HCT116 (cell line): ENCODE measurements around the gene EXOSC9. TPM values are rescaled to one million over a fixed set of nuclear protein-coding genes. Genes with fewer than 3 reads are reported as not detected.

Experiments used
- ATAC-seq: fragments of 200-7000 bp; cut with Tn5 transposase; 2 replicates; pipeline ENCODE4 v1.9.1; 2020; ENCODE audit warnings: mild to moderate bottlenecking, moderate library complexity
- BruUV-seq: library from RNA; stranded (reverse); fragments of 400-500 nt; replicated peaks from 2 replicates; lab custom pipeline; 2021; lab: Mats Ljungman, UMichigan
- CTCF ChIA-PET: fragments of 300-600 bp; sonication (Branson Sonifier 250); formaldehyde crosslinking; loops from one replicate; lab custom pipeline; 2021; ENCODE audit warnings: antibody characterized with exemption; lab: Charles Lee
- POLR2A ChIA-PET: fragments of 300-600, 350-600 bp; sonication (Branson Sonifier 250); formaldehyde crosslinking; loops from one replicate; lab custom pipeline; 2021; ENCODE audit warnings: antibody characterized with exemption; lab: Charles Lee
- RAD21 ChIA-PET, 2 experiments: fragments of 300-600 bp; sonication (Branson Sonifier 250); formaldehyde crosslinking; loops; one replicate each; lab custom pipeline; 2023; ENCODE audit warnings: low total read pairs in 2 of 2; ENCODE audit not compliant: uncharacterized antibody in 2 of 2, unreplicated experiment in 2 of 2, low non-redundant PET in 1 of 2; lab: Charles Lee
- DNase-seq: peaks from one replicate; pipeline ENCODE4 v3.0.0-alpha.2; 2010; ENCODE audit warnings: low read depth, low spot score
- H2AFZ ChIP-seq: fragments of 200-600 bp; shearing (Covaris generic), sonication (generic); 2 replicates; pipeline ENCODE4 v1.6.1; 2017; ENCODE audit warnings: low read depth, mixed run types, mixed read lengths, antibody characterized with exemption, low read length; ENCODE audit not compliant: poor library complexity, severe bottlenecking
- H3K27ac ChIP-seq: 2 replicates; pipeline ENCODE4 v1.5.1; 2012; ENCODE audit warnings: low read depth, low read length
- H3K27me3 ChIP-seq: fragments of 200-600 bp; sonication (generic); 2 replicates; pipeline ENCODE4 v1.6.1; 2016; ENCODE audit warnings: mixed run types, low read length, mixed read lengths; ENCODE audit not compliant: insufficient read depth
- H3K36me3 ChIP-seq, 2 experiments: fragments of 200-500 bp in 1 of 2; fragments of 200-600 bp in 1 of 2; sonication (Bioruptor generic) in 1 of 2; sonication (generic) in 1 of 2; 2 replicates each; pipeline versions ENCODE4 v1.5.1 to v1.6.1; 2014 to 2016; ENCODE audit warnings: low read length in 2 of 2, inconsistent platforms in 1 of 2, mixed read lengths in 1 of 2, mixed run types in 1 of 2; ENCODE audit not compliant: insufficient read depth in 2 of 2, control insufficient read depth in 1 of 2
- H3K4me1 ChIP-seq, 2 experiments: fragments of 200-600 bp in 1 of 2; sonication (generic) in 1 of 2; 2 replicates each; pipeline versions ENCODE4 v1.5.1 to v1.6.1; 2012 to 2017; ENCODE audit warnings: low read length in 2 of 2, inconsistent platforms in 1 of 2, mild to moderate bottlenecking in 1 of 2, mixed read lengths in 1 of 2, mixed run types in 1 of 2, moderate library complexity in 1 of 2; ENCODE audit not compliant: insufficient read depth in 2 of 2, control insufficient read depth in 1 of 2
- H3K4me2 ChIP-seq: fragments of 200-600 bp; sonication (generic); 2 replicates; pipeline ENCODE4 v1.6.1; 2017; ENCODE audit warnings: mixed run types, low read length, mixed read lengths
- H3K4me3 ChIP-seq, 2 experiments: fragments of 200-600 bp in 1 of 2; sonication (generic) in 1 of 2; replicated peaks in 1 of 2; 2 replicates each; pipeline ENCODE4 v1.5.1; 2011 to 2016; ENCODE audit warnings: low read length in 2 of 2, control low read depth in 1 of 2, low read depth in 1 of 2, mild to moderate bottlenecking in 1 of 2, mixed read lengths in 1 of 2, mixed run types in 1 of 2
- H3K79me2 ChIP-seq: fragments of 200-600 bp; sonication (generic); 2 replicates; pipeline ENCODE4 v1.6.1; 2017; ENCODE audit warnings: mild to moderate bottlenecking, mixed run types, low read length, moderate library complexity, mixed read lengths; ENCODE audit not compliant: insufficient read depth
- H3K9ac ChIP-seq: fragments of 200-600 bp; sonication (generic); 2 replicates; pipeline ENCODE4 v1.6.1; 2016; ENCODE audit warnings: low read length, mixed read lengths
- H3K9me2 ChIP-seq: fragments of 200-600 bp; sonication (generic), shearing (Covaris generic); 2 replicates; pipeline ENCODE4 v1.6.1; 2017; ENCODE audit warnings: mixed run types, mild to moderate bottlenecking, moderate library complexity; ENCODE audit not compliant: insufficient read depth
- H3K9me3 ChIP-seq, 2 experiments: fragments of 200-500 bp in 1 of 2; fragments of 200-600 bp in 1 of 2; sonication (Bioruptor generic) in 1 of 2; sonication (generic) in 1 of 2; 2 replicates each; pipeline ENCODE4 v1.6.1; 2014 to 2017; ENCODE audit warnings: low read length in 2 of 2, mixed read lengths in 2 of 2, inconsistent platforms in 1 of 2, low read depth in 1 of 2, mild to moderate bottlenecking in 1 of 2, mixed run types in 1 of 2, moderate library complexity in 1 of 2; ENCODE audit not compliant: control insufficient read depth in 1 of 2, insufficient read depth in 1 of 2
- H4K20me1 ChIP-seq: fragments of 200-600 bp; sonication (generic), shearing (Covaris generic); 2 replicates; pipeline ENCODE4 v1.6.1; 2017; ENCODE audit warnings: mixed run types, mild to moderate bottlenecking, moderate library complexity; ENCODE audit not compliant: insufficient read depth
- CBX3 ChIP-seq: IDR thresholded peaks from 2 replicates; pipeline ENCODE4 v1.6.1; 2012; ENCODE audit warnings: low read depth
- CEBPB ChIP-seq: IDR thresholded peaks from 2 replicates; pipeline ENCODE4 v1.6.1; 2012; ENCODE audit warnings: low read depth
- CTCF ChIP-seq, 3 experiments: fragments of 200-600 bp in 1 of 3; sonication (generic) in 1 of 3; IDR thresholded peaks in 2 of 3; conservative IDR thresholded peaks in 1 of 3; 2 replicates each; pipeline ENCODE4 v1.5.1; 2012 to 2017; ENCODE audit warnings: low read depth in 2 of 3, low read length in 2 of 3, antibody characterized with exemption in 1 of 3, borderline replicate concordance in 1 of 3, control low read depth in 1 of 3, mild to moderate bottlenecking in 1 of 3, mixed read lengths in 1 of 3, mixed run types in 1 of 3, moderate library complexity in 1 of 3; ENCODE audit not compliant: insufficient read depth in 1 of 3
- EGR1 ChIP-seq: IDR thresholded peaks from 2 replicates; pipeline ENCODE4 v1.6.1; 2012; ENCODE audit warnings: low read depth
- ELF1 ChIP-seq: IDR thresholded peaks from 2 replicates; pipeline ENCODE4 v1.6.1; 2012; ENCODE audit warnings: low read depth, borderline replicate concordance
- EZH2 ChIP-seq: fragments of 200-600 bp; sonication (generic); IDR thresholded peaks from 2 replicates; pipeline ENCODE4 v1.6.1; 2017; ENCODE audit warnings: antibody characterized with exemption, mixed run types
- JUND ChIP-seq: IDR thresholded peaks from 2 replicates; pipeline ENCODE4 v1.6.1; 2012
- POLR2A ChIP-seq: IDR thresholded peaks from 2 replicates; pipeline ENCODE4 v1.7.0; 2011; ENCODE audit warnings: borderline replicate concordance; ENCODE audit not compliant: insufficient read depth, insufficient read length; ENCODE audit errors: extremely low read depth
- POLR2AphosphoS5 ChIP-seq: IDR thresholded peaks from 2 replicates; pipeline ENCODE4 v1.6.1; 2011; ENCODE audit warnings: mild to moderate bottlenecking, low read depth, low read length, moderate library complexity
- RAD21 ChIP-seq: IDR thresholded peaks from 2 replicates; pipeline ENCODE4 v1.6.1; 2012; ENCODE audit warnings: low read depth, mild to moderate bottlenecking
- SP1 ChIP-seq: IDR thresholded peaks from 2 replicates; pipeline ENCODE4 v1.6.1; 2012; ENCODE audit warnings: low read depth
- TCF7L2 ChIP-seq: IDR thresholded peaks from 2 replicates; pipeline ENCODE4 v1.7.0; 2011; ENCODE audit warnings: borderline replicate concordance, inconsistent platforms; ENCODE audit not compliant: insufficient read depth, insufficient read length; ENCODE audit errors: extremely low read depth
- YY1 ChIP-seq: IDR thresholded peaks from 2 replicates; pipeline ENCODE4 v1.6.1; 2011; ENCODE audit warnings: low read length, low read depth, moderate library complexity, mild to moderate bottlenecking; ENCODE audit not compliant: insufficient replicate concordance; ENCODE audit errors: extremely low read depth
- ZFX ChIP-seq: fragments of 450-650 bp; IDR thresholded peaks from 2 replicates; pipeline ENCODE4 v1.6.1; 2017
- ZNF274 ChIP-seq: fragments of 200-500 bp; sonication (Bioruptor generic); IDR thresholded peaks from 2 replicates; pipeline ENCODE4 v1.6.1; 2014; ENCODE audit warnings: mild to moderate bottlenecking, low read depth, low read length, inconsistent platforms
- intact Hi-C: fragments of 100-400 bp; cut with micrococcal nuclease; formaldehyde crosslinking; loops from 2 replicates; pipeline ENCODE4 v1.10.0; 2022
- total RNA-seq: library from RNA; stranded (reverse); gene quantifications from one replicate; pipeline ENCODE4 v1.2.1, GENCODE V29; 2021; ENCODE audit not compliant: unreplicated experiment
- TF ChIP-seq, protein P1 (sequence below): IDR thresholded peaks from 2 replicates; pipeline ENCODE4 v1.6.1; 2012; ENCODE audit warnings: low read depth
- TF ChIP-seq, protein P2 (sequence below): IDR thresholded peaks from 2 replicates; pipeline ENCODE4 v1.6.1; 2012
- TF ChIP-seq, protein P3 (sequence below): IDR thresholded peaks from 2 replicates; pipeline ENCODE4 v1.6.1; 2012

The EXOSC9 gene
- total RNA-seq, 1 experiment from 2014 or later: 58.6 TPM

GRCh38 chr4:121861426-121861825, 60.3 kb downstream of the EXOSC9 start:
- ATAC-seq (no peak), DNase-seq (no peak)
- no peaks in the 10 kb centered on the region for H3K9me3 ChIP-seq
- peaks cover 12 to 18% of the 10 kb centered on the region in 2 experiments for H3K36me3 ChIP-seq
- TF ChIP-seq ELF1: no peak
- TF ChIP-seq, protein P1, sequence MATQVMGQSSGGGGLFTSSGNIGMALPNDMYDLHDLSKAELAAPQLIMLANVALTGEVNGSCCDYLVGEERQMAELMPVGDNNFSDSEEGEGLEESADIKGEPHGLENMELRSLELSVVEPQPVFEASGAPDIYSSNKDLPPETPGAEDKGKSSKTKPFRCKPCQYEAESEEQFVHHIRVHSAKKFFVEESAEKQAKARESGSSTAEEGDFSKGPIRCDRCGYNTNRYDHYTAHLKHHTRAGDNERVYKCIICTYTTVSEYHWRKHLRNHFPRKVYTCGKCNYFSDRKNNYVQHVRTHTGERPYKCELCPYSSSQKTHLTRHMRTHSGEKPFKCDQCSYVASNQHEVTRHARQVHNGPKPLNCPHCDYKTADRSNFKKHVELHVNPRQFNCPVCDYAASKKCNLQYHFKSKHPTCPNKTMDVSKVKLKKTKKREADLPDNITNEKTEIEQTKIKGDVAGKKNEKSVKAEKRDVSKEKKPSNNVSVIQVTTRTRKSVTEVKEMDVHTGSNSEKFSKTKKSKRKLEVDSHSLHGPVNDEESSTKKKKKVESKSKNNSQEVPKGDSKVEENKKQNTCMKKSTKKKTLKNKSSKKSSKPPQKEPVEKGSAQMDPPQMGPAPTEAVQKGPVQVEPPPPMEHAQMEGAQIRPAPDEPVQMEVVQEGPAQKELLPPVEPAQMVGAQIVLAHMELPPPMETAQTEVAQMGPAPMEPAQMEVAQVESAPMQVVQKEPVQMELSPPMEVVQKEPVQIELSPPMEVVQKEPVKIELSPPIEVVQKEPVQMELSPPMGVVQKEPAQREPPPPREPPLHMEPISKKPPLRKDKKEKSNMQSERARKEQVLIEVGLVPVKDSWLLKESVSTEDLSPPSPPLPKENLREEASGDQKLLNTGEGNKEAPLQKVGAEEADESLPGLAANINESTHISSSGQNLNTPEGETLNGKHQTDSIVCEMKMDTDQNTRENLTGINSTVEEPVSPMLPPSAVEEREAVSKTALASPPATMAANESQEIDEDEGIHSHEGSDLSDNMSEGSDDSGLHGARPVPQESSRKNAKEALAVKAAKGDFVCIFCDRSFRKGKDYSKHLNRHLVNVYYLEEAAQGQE: no peak
- TF ChIP-seq, protein P2, sequence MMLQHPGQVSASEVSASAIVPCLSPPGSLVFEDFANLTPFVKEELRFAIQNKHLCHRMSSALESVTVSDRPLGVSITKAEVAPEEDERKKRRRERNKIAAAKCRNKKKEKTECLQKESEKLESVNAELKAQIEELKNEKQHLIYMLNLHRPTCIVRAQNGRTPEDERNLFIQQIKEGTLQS: no peak
- TF ChIP-seq SP1: no peak
- no peak for TF ChIP-seq ZNF274
- no peak for TF ChIP-seq POLR2A
- no peak for TF ChIP-seq EZH2
- TF ChIP-seq EGR1: no peak
- no peak for TF ChIP-seq TCF7L2
- TF ChIP-seq CEBPB: no peak
- TF ChIP-seq, protein P3, sequence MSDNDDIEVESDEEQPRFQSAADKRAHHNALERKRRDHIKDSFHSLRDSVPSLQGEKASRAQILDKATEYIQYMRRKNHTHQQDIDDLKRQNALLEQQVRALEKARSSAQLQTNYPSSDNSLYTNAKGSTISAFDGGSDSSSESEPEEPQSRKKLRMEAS: no peak
- TF ChIP-seq JUND: no peak
- TF ChIP-seq CTCF (IDR thresholded peaks at IDR 0.05 in 2 of 3, conservative IDR thresholded peaks at IDR 0.05 in 1 of 3; ENCODE audit: borderline replicate concordance in 1 of 3, insufficient read depth in 1 of 3, low read depth in 2 of 3, low read length in 2 of 3): no peak
- no peak for TF ChIP-seq ZFX
- TF ChIP-seq CBX3: no peak
- no peak for TF ChIP-seq YY1
- no peak for TF ChIP-seq POLR2AphosphoS5
- TF ChIP-seq RAD21: no peak
- H3K9me2 ChIP-seq: no peaks in the 10 kb centered on the region
- no peak overlapping the region for H3K4me3 ChIP-seq
- ChIA-PET CTCF (no interaction called here), RAD21 (no interaction called here), POLR2A (no interaction called here)
- peaks cover 3% of the 10 kb centered on the region; the same call in 1 of the 2 replicates for H3K79me2 ChIP-seq
- H3K4me2 ChIP-seq: no peak overlapping the region
- H4K20me1 ChIP-seq: no peaks in the 10 kb centered on the region
- H3K9ac ChIP-seq: no peak overlapping the region
- H2AFZ ChIP-seq: no peak overlapping the region
- H3K27me3 ChIP-seq: no peaks in the 10 kb centered on the region
- no peak overlapping the region for H3K27ac ChIP-seq
- no peaks in the 10 kb centered on the region for H3K4me1 ChIP-seq
- intact Hi-C loops: no loop called here
- no TSS peak for BruUV-seq
